K562 (cell line): ENCODE measurements around the gene CTPS1. TPM values are rescaled to one million over a fixed set of nuclear protein-coding genes. Genes with fewer than 3 reads are reported as not detected.

Experiments
- ATF7 ChIP-seq: fragments of 450-650 bp; IDR thresholded peaks from 2 replicates; pipeline ENCODE4 v1.7.1; 2014; ENCODE audit warnings: mild to moderate bottlenecking, moderate library complexity
- CHD2 ChIP-seq: IDR thresholded peaks from 2 replicates; pipeline ENCODE4 v1.6.1; 2011; ENCODE audit warnings: low read depth, low read length
- CREB3L1 ChIP-seq: fragments of 450-650 bp; IDR thresholded peaks from 2 replicates; pipeline ENCODE4 v1.6.1; 2014; ENCODE audit warnings: low read depth, mild to moderate bottlenecking, moderate library complexity, borderline replicate concordance
- ETS2 ChIP-seq: IDR thresholded peaks from 2 replicates; pipeline ENCODE4 v1.6.1; 2016; ENCODE audit warnings: borderline replicate concordance, missing genetic modification characterization, mild to moderate bottlenecking, moderate library complexity, missing compliant biosample characterization; ENCODE audit not compliant: poor library complexity, severe bottlenecking
- FIP1L1 ChIP-seq: fragments of 200-400 bp; formaldehyde crosslinking; IDR thresholded peaks from 2 replicates; pipeline ENCODE4 v1.6.1; 2018; ENCODE audit warnings: mild to moderate bottlenecking, low read depth, low read length; ENCODE audit not compliant: poor library complexity, severe bottlenecking
- FOXJ3 ChIP-seq: sonication (generic); formaldehyde crosslinking; IDR thresholded peaks from 2 replicates; pipeline ENCODE4 v1.4.0; 2020; ENCODE audit warnings: mild to moderate bottlenecking, missing genetic modification reagents
- GABPA ChIP-seq: fragments of 200-800 bp; sonication (Bioruptor generic); conservative IDR thresholded peaks from 2 replicates; pipeline ENCODE4 v1.6.1; 2016; ENCODE audit warnings: low read depth, missing genetic modification characterization, missing compliant biosample characterization
- HMG20B ChIP-seq: fragments of 250-450 bp; sonication (Bioruptor Pico); IDR thresholded peaks from 2 replicates; pipeline ENCODE4 v1.5.0; 2021; ENCODE audit warnings: mild to moderate bottlenecking
- KDM5B ChIP-seq: fragments of 200-600 bp; sonication (generic); IDR thresholded peaks from 2 replicates; pipeline ENCODE4 v1.6.1; 2012; ENCODE audit warnings: low read depth, mild to moderate bottlenecking, moderate library complexity, low read length, control low read depth, inconsistent platforms; ENCODE audit not compliant: insufficient replicate concordance
- PML ChIP-seq: IDR thresholded peaks from 2 replicates; pipeline ENCODE4 v1.6.1; 2012; ENCODE audit warnings: low read length, inconsistent platforms
- RBM22 ChIP-seq: fragments of 200-400 bp; formaldehyde crosslinking; IDR thresholded peaks from 2 replicates; pipeline ENCODE4 v1.6.1; 2018; ENCODE audit warnings: low read length, low read depth; ENCODE audit not compliant: poor library complexity, severe bottlenecking
- SAFB2 ChIP-seq: fragments of 200-400 bp; formaldehyde crosslinking; IDR thresholded peaks from 2 replicates; pipeline ENCODE4 v1.6.1; 2018; ENCODE audit warnings: borderline replicate concordance, low read length, low read depth, moderate library complexity; ENCODE audit not compliant: severe bottlenecking
- SREBF1 ChIP-seq: fragments of 150-350 bp; IDR thresholded peaks from 2 replicates; pipeline ENCODE4 v1.6.1; 2014; ENCODE audit warnings: antibody characterized with exemption, low read depth, low read length, borderline replicate concordance
- XRCC4 ChIP-seq: IDR thresholded peaks from one replicate; pipeline ENCODE4 v1.6.1; 2011; ENCODE audit not compliant: insufficient read depth, insufficient read length; ENCODE audit errors: extremely low read depth
- ZBED1 ChIP-seq: IDR thresholded peaks from 2 replicates; pipeline ENCODE4 v1.6.1; 2014
- ZNF239 ChIP-seq: fragments of 250-450 bp; sonication (Bioruptor Pico); IDR thresholded peaks from 2 replicates; pipeline ENCODE4 v1.4.0; 2020; ENCODE audit warnings: mild to moderate bottlenecking
- ZNF561 ChIP-seq: fragments of 450-650 bp; formaldehyde crosslinking; conservative IDR thresholded peaks from 2 replicates; pipeline ENCODE4 v1.4.0; 2020; ENCODE audit warnings: mild to moderate bottlenecking, moderate library complexity
- ZSCAN32 ChIP-seq: fragments of 450-650 bp; formaldehyde crosslinking; IDR thresholded peaks from 2 replicates; pipeline ENCODE4 v1.4.0; 2020; ENCODE audit warnings: mild to moderate bottlenecking, moderate library complexity
- polyA plus RNA-seq, 8 experiments: library from polyadenylated mRNA; depleted of rRNA in 4 of 8; stranded (reverse) in 5 of 8; unstranded in 3 of 8; fragments of >200 nt; fragmentation: Nextera tagmentation in 2 of 8; fragmentation: Illumina TruSeq in 1 of 8; extraction: Ambion mirVana in 2 of 8; extraction: Trizol in 1 of 8; gene quantifications; 2 replicates each; pipeline versions ENCODE4 v1.2.1 to v1.2.3, GENCODE V29; 2011 to 2014; ENCODE audit warnings: inconsistent platforms in 1 of 8, missing spikeins in 1 of 8
- total RNA-seq, 7 experiments: library from RNA; depleted of rRNA in 6 of 7; stranded (reverse); fragments of >200 nt in 6 of 7; fragmentation: Illumina TruSeq in 2 of 7; extraction: Trizol in 2 of 7; gene quantifications; 2 replicates each; pipeline versions ENCODE4 v1.2.1 to v1.2.3, GENCODE V29; 2011 to 2021; ENCODE audit warnings: low replicate concordance in 1 of 7
- TF ChIP-seq, protein P1 (sequence below): fragments of 250-450 bp; sonication (Bioruptor Pico); IDR thresholded peaks from 2 replicates; pipeline ENCODE4 v1.6.1; 2021; ENCODE audit warnings: mild to moderate bottlenecking
- TF ChIP-seq, protein P2 (sequence below): fragments of 450-650 bp; formaldehyde crosslinking; IDR thresholded peaks from 2 replicates; pipeline ENCODE4 v1.4.0; 2020; ENCODE audit warnings: mild to moderate bottlenecking
- TF ChIP-seq, protein P3 (sequence below): sonication (generic); formaldehyde crosslinking; IDR thresholded peaks from 2 replicates; pipeline ENCODE4 v1.8.0; 2023; ENCODE audit warnings: mild to moderate bottlenecking, missing genetic modification reagents
- TF ChIP-seq, protein P4 (sequence below): fragments of 250-450 bp; sonication (Bioruptor Pico); IDR thresholded peaks from 2 replicates; pipeline ENCODE4 v1.8.0; 2021; ENCODE audit warnings: mild to moderate bottlenecking, moderate library complexity

Gene CTPS1
- total and polyA plus RNA-seq, 9 of the 15 experiments (the other 6 are each of a cell fraction or from before 2014, with no cell fraction given), result 44.4 to 164 (median 87.7) TPM

DNA sequence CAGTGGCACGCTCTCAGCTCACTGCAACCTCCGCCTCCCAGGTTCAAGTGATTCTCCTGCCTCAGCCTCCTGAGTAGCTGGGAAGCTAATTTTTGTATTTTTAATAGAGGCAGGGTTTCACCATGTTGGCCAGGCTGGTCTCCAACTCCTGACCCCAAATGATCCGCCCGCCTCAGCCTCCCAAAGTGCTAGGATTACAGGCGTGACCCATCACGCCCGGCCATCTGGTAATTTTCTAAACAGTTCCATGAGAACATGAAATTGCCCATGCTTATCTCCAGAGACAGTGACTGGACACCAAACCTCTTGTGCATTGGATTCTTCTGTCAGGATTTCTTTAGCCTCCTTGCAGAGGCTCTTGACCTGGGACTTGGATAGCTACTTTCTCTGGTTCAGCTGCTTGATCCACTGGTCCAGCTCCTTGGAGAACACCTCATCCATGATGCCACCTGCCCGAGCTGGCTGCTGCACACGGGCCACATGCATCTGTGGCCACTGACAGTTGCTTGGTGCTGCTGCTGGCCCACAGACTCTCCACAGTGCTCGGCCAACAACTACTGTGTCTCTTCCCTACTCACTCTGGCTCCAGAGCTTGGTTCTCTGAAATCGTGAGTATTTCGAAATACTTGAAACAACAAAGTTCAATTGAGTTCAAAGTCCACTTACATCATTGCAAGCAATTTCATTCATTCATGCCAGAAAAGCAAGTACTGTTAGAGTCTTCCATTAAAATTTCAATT is 40.0 kb upstream of the CTPS1 start (continued):
- TF ChIP-seq, protein P1, sequence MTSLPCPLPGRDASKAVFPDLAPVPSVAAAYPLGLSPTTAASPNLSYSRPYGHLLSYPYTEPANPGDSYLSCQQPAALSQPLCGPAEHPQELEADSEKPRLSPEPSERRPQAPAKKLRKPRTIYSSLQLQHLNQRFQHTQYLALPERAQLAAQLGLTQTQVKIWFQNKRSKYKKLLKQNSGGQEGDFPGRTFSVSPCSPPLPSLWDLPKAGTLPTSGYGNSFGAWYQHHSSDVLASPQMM (CRISPR knock-in tag), result no peak
- TF ChIP-seq RBM22 (no peak), ZSCAN32 (no peak), ZBED1 (no peak), KDM5B (no peak), CREB3L1 (peak; percentile 58; the same call in 1 of the 2 replicates), XRCC4 (no peak), GABPA (tag) (no peak), FIP1L1 (no peak), CHD2 (0 out of 2 replicates have a peak, but pooled peaks have one; percentile 10), ETS2 (no peak), ZNF239 (CRISPR knock-in tag) (no peak), SREBF1 (no peak), FOXJ3 (CRISPR knock-in tag) (no peak), PML (peak; percentile 54; the same call in 1 of the 2 replicates), ATF7 (peak; percentile 72), HMG20B (CRISPR knock-in tag) (no peak), SAFB2 (no peak), ZNF561 (CRISPR knock-in tag) (no peak)
- TF ChIP-seq, protein P2, sequence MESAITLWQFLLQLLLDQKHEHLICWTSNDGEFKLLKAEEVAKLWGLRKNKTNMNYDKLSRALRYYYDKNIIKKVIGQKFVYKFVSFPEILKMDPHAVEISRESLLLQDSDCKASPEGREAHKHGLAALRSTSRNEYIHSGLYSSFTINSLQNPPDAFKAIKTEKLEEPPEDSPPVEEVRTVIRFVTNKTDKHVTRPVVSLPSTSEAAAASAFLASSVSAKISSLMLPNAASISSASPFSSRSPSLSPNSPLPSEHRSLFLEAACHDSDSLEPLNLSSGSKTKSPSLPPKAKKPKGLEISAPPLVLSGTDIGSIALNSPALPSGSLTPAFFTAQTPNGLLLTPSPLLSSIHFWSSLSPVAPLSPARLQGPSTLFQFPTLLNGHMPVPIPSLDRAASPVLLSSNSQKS, result no peak
- TF ChIP-seq, protein P3, sequence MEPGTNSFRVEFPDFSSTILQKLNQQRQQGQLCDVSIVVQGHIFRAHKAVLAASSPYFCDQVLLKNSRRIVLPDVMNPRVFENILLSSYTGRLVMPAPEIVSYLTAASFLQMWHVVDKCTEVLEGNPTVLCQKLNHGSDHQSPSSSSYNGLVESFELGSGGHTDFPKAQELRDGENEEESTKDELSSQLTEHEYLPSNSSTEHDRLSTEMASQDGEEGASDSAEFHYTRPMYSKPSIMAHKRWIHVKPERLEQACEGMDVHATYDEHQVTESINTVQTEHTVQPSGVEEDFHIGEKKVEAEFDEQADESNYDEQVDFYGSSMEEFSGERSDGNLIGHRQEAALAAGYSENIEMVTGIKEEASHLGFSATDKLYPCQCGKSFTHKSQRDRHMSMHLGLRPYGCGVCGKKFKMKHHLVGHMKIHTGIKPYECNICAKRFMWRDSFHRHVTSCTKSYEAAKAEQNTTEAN (CRISPR knock-in tag), result no peak
- TF ChIP-seq, protein P4, sequence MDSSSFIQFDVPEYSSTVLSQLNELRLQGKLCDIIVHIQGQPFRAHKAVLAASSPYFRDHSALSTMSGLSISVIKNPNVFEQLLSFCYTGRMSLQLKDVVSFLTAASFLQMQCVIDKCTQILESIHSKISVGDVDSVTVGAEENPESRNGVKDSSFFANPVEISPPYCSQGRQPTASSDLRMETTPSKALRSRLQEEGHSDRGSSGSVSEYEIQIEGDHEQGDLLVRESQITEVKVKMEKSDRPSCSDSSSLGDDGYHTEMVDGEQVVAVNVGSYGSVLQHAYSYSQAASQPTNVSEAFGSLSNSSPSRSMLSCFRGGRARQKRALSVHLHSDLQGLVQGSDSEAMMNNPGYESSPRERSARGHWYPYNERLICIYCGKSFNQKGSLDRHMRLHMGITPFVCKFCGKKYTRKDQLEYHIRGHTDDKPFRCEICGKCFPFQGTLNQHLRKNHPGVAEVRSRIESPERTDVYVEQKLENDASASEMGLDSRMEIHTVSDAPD (CRISPR knock-in tag), result no peak
